HCT116 (cell line): ENCODE results near the gene ZFYVE16. TPM values are rescaled to one million over a fixed set of nuclear protein-coding genes. Genes with fewer than 3 reads are reported as not detected.
"Not testable (repeated sequence)": the region's sequence is repeated elsewhere in the genome, so short reads cannot be mapped to it uniquely, and the experiment has no call there.

Experiments used
- ATAC-seq: fragments of 200-7000 bp; cut with Tn5 transposase; 2 replicates; pipeline ENCODE4 v1.9.1; 2020; ENCODE audit warnings: mild to moderate bottlenecking, moderate library complexity
- BruUV-seq: library from RNA; stranded (reverse); fragments of 400-500 nt; replicated peaks from 2 replicates; lab custom pipeline; 2021; lab: Mats Ljungman, UMichigan
- CTCF ChIA-PET: fragments of 300-600 bp; sonication (Branson Sonifier 250); formaldehyde crosslinking; loops from one replicate; lab custom pipeline; 2021; ENCODE audit warnings: antibody characterized with exemption; lab: Charles Lee
- POLR2A ChIA-PET: fragments of 300-600, 350-600 bp; sonication (Branson Sonifier 250); formaldehyde crosslinking; loops from one replicate; lab custom pipeline; 2021; ENCODE audit warnings: antibody characterized with exemption; lab: Charles Lee
- RAD21 ChIA-PET, 2 experiments: fragments of 300-600 bp; sonication (Branson Sonifier 250); formaldehyde crosslinking; loops; one replicate each; lab custom pipeline; 2023; ENCODE audit warnings: low total read pairs in 2 of 2; ENCODE audit not compliant: uncharacterized antibody in 2 of 2, unreplicated experiment in 2 of 2, low non-redundant PET in 1 of 2; lab: Charles Lee
- DNase-seq: peaks from one replicate; pipeline ENCODE4 v3.0.0-alpha.2; 2010; ENCODE audit warnings: low read depth, low spot score
- H2AFZ ChIP-seq: fragments of 200-600 bp; shearing (Covaris generic), sonication (generic); 2 replicates; pipeline ENCODE4 v1.6.1; 2017; ENCODE audit warnings: low read depth, mixed run types, mixed read lengths, antibody characterized with exemption, low read length; ENCODE audit not compliant: poor library complexity, severe bottlenecking
- H3K27ac ChIP-seq: 2 replicates; pipeline ENCODE4 v1.5.1; 2012; ENCODE audit warnings: low read depth, low read length
- H3K27me3 ChIP-seq: fragments of 200-600 bp; sonication (generic); 2 replicates; pipeline ENCODE4 v1.6.1; 2016; ENCODE audit warnings: mixed run types, low read length, mixed read lengths; ENCODE audit not compliant: insufficient read depth
- H3K36me3 ChIP-seq, 2 experiments: fragments of 200-500 bp in 1 of 2; fragments of 200-600 bp in 1 of 2; sonication (Bioruptor generic) in 1 of 2; sonication (generic) in 1 of 2; 2 replicates each; pipeline versions ENCODE4 v1.5.1 to v1.6.1; 2014 to 2016; ENCODE audit warnings: low read length in 2 of 2, inconsistent platforms in 1 of 2, mixed read lengths in 1 of 2, mixed run types in 1 of 2; ENCODE audit not compliant: insufficient read depth in 2 of 2, control insufficient read depth in 1 of 2
- H3K4me1 ChIP-seq, 2 experiments: fragments of 200-600 bp in 1 of 2; sonication (generic) in 1 of 2; 2 replicates each; pipeline versions ENCODE4 v1.5.1 to v1.6.1; 2012 to 2017; ENCODE audit warnings: low read length in 2 of 2, inconsistent platforms in 1 of 2, mild to moderate bottlenecking in 1 of 2, mixed read lengths in 1 of 2, mixed run types in 1 of 2, moderate library complexity in 1 of 2; ENCODE audit not compliant: insufficient read depth in 2 of 2, control insufficient read depth in 1 of 2
- H3K4me2 ChIP-seq: fragments of 200-600 bp; sonication (generic); 2 replicates; pipeline ENCODE4 v1.6.1; 2017; ENCODE audit warnings: mixed run types, low read length, mixed read lengths
- H3K4me3 ChIP-seq, 2 experiments: fragments of 200-600 bp in 1 of 2; sonication (generic) in 1 of 2; replicated peaks in 1 of 2; 2 replicates each; pipeline ENCODE4 v1.5.1; 2011 to 2016; ENCODE audit warnings: low read length in 2 of 2, control low read depth in 1 of 2, low read depth in 1 of 2, mild to moderate bottlenecking in 1 of 2, mixed read lengths in 1 of 2, mixed run types in 1 of 2
- H3K79me2 ChIP-seq: fragments of 200-600 bp; sonication (generic); 2 replicates; pipeline ENCODE4 v1.6.1; 2017; ENCODE audit warnings: mild to moderate bottlenecking, mixed run types, low read length, moderate library complexity, mixed read lengths; ENCODE audit not compliant: insufficient read depth
- H3K9ac ChIP-seq: fragments of 200-600 bp; sonication (generic); 2 replicates; pipeline ENCODE4 v1.6.1; 2016; ENCODE audit warnings: low read length, mixed read lengths
- H3K9me2 ChIP-seq: fragments of 200-600 bp; sonication (generic), shearing (Covaris generic); 2 replicates; pipeline ENCODE4 v1.6.1; 2017; ENCODE audit warnings: mixed run types, mild to moderate bottlenecking, moderate library complexity; ENCODE audit not compliant: insufficient read depth
- H3K9me3 ChIP-seq, 2 experiments: fragments of 200-500 bp in 1 of 2; fragments of 200-600 bp in 1 of 2; sonication (Bioruptor generic) in 1 of 2; sonication (generic) in 1 of 2; 2 replicates each; pipeline ENCODE4 v1.6.1; 2014 to 2017; ENCODE audit warnings: low read length in 2 of 2, mixed read lengths in 2 of 2, inconsistent platforms in 1 of 2, low read depth in 1 of 2, mild to moderate bottlenecking in 1 of 2, mixed run types in 1 of 2, moderate library complexity in 1 of 2; ENCODE audit not compliant: control insufficient read depth in 1 of 2, insufficient read depth in 1 of 2
- H4K20me1 ChIP-seq: fragments of 200-600 bp; sonication (generic), shearing (Covaris generic); 2 replicates; pipeline ENCODE4 v1.6.1; 2017; ENCODE audit warnings: mixed run types, mild to moderate bottlenecking, moderate library complexity; ENCODE audit not compliant: insufficient read depth
- CEBPB ChIP-seq: IDR thresholded peaks from 2 replicates; pipeline ENCODE4 v1.6.1; 2012; ENCODE audit warnings: low read depth
- JUND ChIP-seq: IDR thresholded peaks from 2 replicates; pipeline ENCODE4 v1.6.1; 2012
- SIN3A ChIP-seq: IDR thresholded peaks from 2 replicates; pipeline ENCODE4 v1.6.1; 2012; ENCODE audit warnings: low read depth
- intact Hi-C: fragments of 100-400 bp; cut with micrococcal nuclease; formaldehyde crosslinking; loops from 2 replicates; pipeline ENCODE4 v1.10.0; 2022
- total RNA-seq: library from RNA; stranded (reverse); gene quantifications from one replicate; pipeline ENCODE4 v1.2.1, GENCODE V29; 2021; ENCODE audit not compliant: unreplicated experiment
- TF ChIP-seq, protein P1 (sequence below): IDR thresholded peaks from 2 replicates; pipeline ENCODE4 v1.6.1; 2012

Gene ZFYVE16
- total RNA-seq, 1 experiment from 2014 or later = 24.2 TPM

DNA sequence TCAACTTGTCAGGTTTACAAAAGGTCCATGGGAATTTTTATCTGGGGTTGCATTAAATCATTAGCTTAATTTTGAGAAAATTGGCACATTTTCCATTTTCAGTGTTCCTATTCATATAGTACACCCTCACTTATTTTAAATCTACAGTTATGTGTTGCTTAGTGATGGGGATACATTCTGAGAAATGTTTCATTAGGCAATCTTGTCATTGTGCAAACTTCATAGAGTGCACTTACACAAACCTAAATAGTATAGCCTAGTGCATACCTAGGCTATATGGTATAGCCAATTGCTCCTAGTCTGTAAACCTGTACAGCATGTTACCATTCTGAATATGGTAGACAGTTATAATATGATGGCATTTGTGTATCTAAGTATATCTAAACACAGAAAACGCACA, 60.3 kb downstream of the ZFYVE16 start:
- intact Hi-C loops = no loop called here
- Histone ChIP-seq H3K9me3 (no peaks in the 10 kb centered on the region), H3K27ac (no peak overlapping the region), H3K27me3 (no peaks in the 10 kb centered on the region), H2AFZ (no peak overlapping the region), H3K4me1 (peaks cover 0 to 9% of the 10 kb centered on the region in 2 experiments; a peak in 2 of 4 replicates), H3K9ac (no peak overlapping the region), H3K9me2 (no peaks in the 10 kb centered on the region), H4K20me1 (no peaks in the 10 kb centered on the region)
- no peak for ATAC-seq
- ChIA-PET CTCF (no interaction called here), POLR2A (no interaction called here)
- no TSS peak for BruUV-seq
- TF ChIP-seq JUND = no peak
- TF ChIP-seq, protein P1, sequence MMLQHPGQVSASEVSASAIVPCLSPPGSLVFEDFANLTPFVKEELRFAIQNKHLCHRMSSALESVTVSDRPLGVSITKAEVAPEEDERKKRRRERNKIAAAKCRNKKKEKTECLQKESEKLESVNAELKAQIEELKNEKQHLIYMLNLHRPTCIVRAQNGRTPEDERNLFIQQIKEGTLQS = no peak
- TF ChIP-seq CEBPB = no peak
- TF ChIP-seq SIN3A = no peak
- TF ChIP-seq, all 23 proteins: peak for 0
- RAD21 ChIA-PET = no interaction called here
- H3K79me2 ChIP-seq = no peaks in the 10 kb centered on the region
- DNase-seq = no peak
- H3K4me2 ChIP-seq = no peak overlapping the region
- peaks cover 4 to 17% of the 10 kb centered on the region in 2 experiments; a peak in 2 of 4 replicates for H3K36me3 ChIP-seq
- H3K4me3 ChIP-seq = no peak overlapping the region

DNA sequence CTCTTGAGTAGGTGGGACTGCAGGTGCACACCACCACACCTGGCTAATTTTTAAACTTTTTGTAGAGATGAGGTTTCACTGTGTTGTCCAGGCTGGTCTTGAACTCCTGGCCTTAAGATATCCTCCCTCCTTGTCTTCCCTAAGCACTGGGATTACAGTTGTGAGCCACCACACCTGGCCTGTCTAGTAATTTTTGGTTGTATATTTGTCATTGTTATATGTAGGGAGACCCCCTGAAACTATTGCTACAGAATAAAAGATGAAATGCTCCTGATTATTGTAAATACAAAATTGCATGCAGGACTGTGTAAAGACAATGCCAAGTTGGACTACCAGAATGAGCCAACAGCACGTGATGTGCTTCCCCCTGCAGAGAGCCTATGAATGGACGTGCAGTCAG, 62.8 kb downstream of the ZFYVE16 start:
- H3K9ac ChIP-seq, CTCF ChIA-PET, BruUV-seq, RAD21 ChIA-PET, intact Hi-C loops, H3K27me3 ChIP-seq, H4K20me1 ChIP-seq, H3K4me2 ChIP-seq, DNase-seq, POLR2A ChIA-PET, ATAC-seq, H3K9me3 ChIP-seq, H3K4me1 ChIP-seq, H3K27ac ChIP-seq, H2AFZ ChIP-seq, H3K79me2 ChIP-seq, H3K4me3 ChIP-seq, H3K9me2 ChIP-seq: not testable (repeated sequence)
- peaks cover 12 to 26% of the 10 kb centered on the region in 2 experiments; a peak in 3 of 4 replicates for H3K36me3 ChIP-seq
